ENCODE results near the gene FAM110D.

- TF ChIP-seq CTCF (IDR thresholded peaks at IDR 0.05) (no peak), POLR2AphosphoS5 (IDR thresholded peaks at IDR 0.05; ENCODE audit: low read depth, low read length) (no peak), TEAD4 (IDR thresholded peaks at IDR 0.05; ENCODE audit: borderline replicate concordance, insufficient read depth) (no peak), EP300 (IDR thresholded peaks at IDR 0.05; ENCODE audit: borderline replicate concordance in 1 of 2, low read depth in 1 of 2, low read length in 1 of 2) (no peak), RAD21 (IDR thresholded peaks at IDR 0.05; ENCODE audit: low read length) (no peak), GABPA (IDR thresholded peaks at IDR 0.05; ENCODE audit: low read depth) (no peak), YY1 (IDR thresholded peaks at IDR 0.05; ENCODE audit: low read depth) (no peak), PBX3 (IDR thresholded peaks at IDR 0.05) (no peak)
Observed at GRCh38 chr1:26125382-26125781, 33.5 kb upstream of the FAM110D start.
